Measurements from ENCODE around the gene FAM227B.
"Not testable (repeated sequence)": the region's sequence is repeated elsewhere in the genome, so short reads cannot be mapped to it uniquely, and the experiment has no call there.

Gene FAM227B

GRCh38 chr15:49610157-49610918 is 10.3 kb downstream of the FAM227B start:
- DNase-seq (ENCODE audit: low read depth, low spot score): no peak

DNA sequence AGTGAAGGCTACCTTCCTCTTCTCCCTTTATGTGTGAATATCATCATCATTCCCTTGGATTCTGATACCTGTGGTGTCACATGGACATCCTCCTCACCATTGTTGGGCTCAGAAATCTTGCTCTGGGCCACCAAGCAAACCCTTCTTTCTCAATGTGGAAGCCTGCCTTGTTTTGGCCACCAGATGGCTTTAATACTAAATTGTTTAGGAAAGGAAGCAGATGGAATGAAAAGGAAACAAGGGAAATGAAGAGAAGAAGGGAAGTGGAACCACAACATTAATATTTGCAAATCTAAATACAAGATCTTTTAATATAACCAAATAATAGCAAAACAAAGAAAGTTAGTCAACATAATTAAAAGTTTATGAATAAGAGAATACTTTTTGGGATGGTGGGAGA is 14.0 kb downstream of the FAM227B start:
- DNase-seq (ENCODE audit: low read depth, low spot score): no peak

- DNase-seq (ENCODE audit: low read depth, low spot score): no peak
Measured at GRCh38 chr15:49605588-49605987, 15.0 kb downstream of the FAM227B start.

DNA sequence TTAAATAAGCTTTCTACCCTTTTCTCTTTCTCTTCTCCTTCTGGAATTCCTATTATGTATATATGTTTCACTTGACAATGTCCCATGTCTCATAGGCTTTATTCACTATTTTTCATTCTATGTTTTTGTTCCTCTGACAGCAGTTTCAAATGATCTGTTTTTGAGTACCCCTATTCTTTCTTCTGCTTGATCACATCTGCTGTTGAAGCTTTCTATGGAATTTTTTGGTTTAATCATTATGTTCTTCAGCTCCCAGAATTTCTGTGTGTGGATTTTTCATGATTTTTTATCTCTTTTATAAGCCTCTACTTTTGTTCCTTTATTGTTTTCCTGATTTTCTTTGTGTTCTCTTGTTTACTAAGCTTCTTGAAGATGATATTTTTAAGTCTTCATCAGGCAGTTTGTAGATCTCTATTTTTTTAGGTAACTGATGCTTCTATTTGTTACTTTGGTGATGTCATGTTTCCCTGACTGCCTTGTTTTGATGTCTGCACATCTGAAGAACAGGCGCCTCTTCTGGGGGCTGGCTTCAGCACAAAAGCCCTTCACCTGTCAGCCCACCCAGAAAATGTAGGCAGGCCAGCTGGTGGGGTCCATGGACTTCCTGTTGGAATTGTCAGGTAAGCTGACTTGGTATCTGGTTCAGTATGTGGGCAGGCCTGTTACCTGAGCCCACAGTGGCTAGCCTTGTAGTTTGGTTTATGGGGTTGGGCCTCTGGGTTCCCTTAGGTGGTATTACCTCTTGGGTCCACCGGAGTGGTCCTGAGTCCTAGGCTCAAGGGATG is 15.8 kb downstream of the FAM227B start:
- DNase-seq (ENCODE audit: low read depth, low spot score): no peak

DNA sequence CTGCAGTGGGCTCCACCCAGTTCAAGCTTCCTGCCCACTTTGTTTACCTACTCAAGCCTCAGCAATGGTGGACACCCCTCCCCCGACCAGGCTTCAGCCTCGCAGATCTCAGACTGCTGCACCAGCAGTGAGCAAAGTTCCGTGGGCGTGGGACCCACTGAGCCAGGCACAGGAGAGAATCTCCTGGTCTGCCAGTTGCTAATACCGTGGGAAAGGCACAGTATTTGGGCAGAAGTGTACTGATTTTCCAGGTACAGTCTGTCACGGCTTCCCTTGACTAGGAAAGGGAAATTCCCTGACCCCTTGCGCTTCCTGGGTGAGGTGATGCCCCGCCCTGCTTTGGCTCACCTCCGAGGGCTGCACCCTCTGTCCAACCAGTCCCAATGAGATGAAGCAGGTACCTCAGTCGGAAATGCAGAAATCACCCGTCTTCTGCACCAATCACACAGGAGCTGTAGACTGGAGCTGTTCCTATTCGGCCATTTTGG is 27.7 kb downstream of the FAM227B start:
- not testable (repeated sequence) for DNase-seq (ENCODE audit: low read depth, low spot score)

- no peak for DNase-seq (ENCODE audit: low read depth, low spot score)
Measured at GRCh38 chr15:49589030-49589429, 31.6 kb downstream of the FAM227B start.

GRCh38 chr15:49573421-49573820 is 47.2 kb downstream of the FAM227B start:
- DNase-seq (ENCODE audit: low read depth, low spot score): no peak

DNA sequence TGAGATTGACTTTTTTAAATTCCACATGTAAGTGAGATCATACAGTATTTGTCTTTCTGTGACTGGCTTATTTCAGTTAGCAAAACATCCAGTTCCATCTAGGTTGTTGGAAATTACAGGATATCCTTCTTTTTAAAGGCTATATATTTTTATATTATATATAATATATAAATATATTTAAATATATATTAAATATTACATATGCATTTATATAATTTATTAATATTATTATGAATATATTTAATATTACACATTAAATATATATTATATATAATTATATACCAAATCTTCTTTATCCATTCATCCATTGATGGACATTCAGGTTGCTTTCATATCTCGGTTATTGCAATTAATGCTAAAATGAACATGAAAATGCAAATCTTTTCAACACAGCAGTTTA is 49.9 kb downstream of the FAM227B start:
- no peak for DNase-seq (ENCODE audit: low read depth, low spot score)

DNA sequence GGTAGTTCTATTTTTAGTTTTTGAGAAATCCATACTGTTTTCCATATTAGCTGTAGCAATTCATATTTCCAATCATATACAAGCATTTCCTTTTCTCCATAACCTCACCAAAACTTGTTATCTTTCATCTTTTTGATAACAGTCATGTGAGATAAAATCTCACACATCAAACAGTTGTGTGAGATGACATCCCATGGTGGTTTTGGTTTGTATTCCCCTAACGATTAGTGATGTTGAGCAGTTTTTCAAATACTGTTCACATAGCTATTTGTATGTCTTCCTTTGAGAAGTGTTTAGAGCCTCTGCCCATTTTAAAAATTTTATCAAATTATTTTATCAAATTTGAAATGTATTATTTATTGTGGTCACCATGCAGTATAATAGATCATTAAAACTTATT is 50.4 kb downstream of the FAM227B start:
- DNase-seq (ENCODE audit: low read depth, low spot score): no peak

GRCh38 chr15:49560045-49560444 is 60.6 kb downstream of the FAM227B start:
- DNase-seq (ENCODE audit: low read depth, low spot score): no peak

DNA sequence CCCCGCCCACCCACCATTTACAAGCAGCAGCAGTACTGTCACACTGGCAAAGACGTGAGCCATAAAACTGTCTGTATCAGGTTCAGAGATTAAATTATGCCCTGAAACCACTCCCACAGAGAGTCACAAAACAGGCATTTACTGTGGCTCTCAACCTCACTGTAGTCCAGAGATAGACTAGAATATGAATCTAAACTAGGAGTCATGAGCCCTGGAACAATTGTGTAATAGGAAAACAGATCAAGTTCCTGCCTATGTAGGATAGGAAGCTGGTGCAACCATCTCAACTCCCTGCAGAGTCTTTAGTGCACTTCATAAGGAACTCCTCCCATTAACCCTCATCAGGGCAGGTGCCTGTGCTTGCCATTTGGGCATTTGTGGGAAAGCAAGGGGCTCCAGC is 61.7 kb downstream of the FAM227B start:
- DNase-seq (ENCODE audit: low read depth, low spot score): no peak

GRCh38 chr15:49556437-49556836 is 64.2 kb downstream of the FAM227B start:
- no peak for DNase-seq (ENCODE audit: low read depth, low spot score)

- DNase-seq (ENCODE audit: low read depth, low spot score): not testable (repeated sequence)
Measured at GRCh38 chr15:49550342-49550741, 70.3 kb downstream of the FAM227B start.

DNA sequence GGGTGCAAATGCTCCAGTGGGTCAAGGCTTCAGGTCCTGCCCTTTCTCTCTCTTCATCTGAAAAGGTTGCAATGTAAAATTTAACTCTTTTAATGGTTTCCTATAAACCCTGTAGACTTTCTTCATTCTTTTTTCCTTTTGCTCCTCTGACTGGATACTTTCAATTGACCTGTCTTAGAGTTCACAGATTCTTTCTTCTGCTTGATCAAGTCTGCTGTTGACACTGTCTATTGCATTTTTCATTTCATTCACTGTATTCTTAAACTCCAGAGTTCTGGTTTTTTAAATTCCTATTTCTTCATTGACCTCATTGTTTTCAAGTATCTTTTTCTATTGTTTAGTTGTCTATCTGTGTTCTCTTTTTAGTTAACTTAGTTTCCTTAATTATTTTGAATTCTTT is 82.1 kb downstream of the FAM227B start:
- DNase-seq (ENCODE audit: low read depth, low spot score): no peak

DNA sequence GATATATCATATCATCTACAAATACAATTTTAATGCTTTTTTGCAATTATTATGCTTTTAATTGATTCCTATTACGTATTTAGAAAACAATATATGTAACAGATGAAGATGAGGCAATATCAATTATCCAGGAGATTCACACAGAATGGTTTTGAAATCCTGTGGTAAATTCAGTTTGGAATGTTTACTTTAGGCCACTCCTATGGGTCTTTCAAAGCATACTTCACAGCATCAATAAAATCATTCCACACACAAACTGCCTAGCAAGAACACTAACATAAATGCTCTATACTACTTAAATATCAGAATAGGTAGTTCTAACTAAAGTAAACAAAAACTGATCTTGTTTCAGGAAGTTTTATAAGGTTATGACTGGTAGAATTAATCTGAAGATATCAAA is 90.5 kb downstream of the FAM227B start:
- no peak for DNase-seq (ENCODE audit: low read depth, low spot score)

- no peak for DNase-seq (ENCODE audit: low read depth, low spot score)
Measured at GRCh38 chr15:49528289-49528688, 92.3 kb downstream of the FAM227B start.

DNA sequence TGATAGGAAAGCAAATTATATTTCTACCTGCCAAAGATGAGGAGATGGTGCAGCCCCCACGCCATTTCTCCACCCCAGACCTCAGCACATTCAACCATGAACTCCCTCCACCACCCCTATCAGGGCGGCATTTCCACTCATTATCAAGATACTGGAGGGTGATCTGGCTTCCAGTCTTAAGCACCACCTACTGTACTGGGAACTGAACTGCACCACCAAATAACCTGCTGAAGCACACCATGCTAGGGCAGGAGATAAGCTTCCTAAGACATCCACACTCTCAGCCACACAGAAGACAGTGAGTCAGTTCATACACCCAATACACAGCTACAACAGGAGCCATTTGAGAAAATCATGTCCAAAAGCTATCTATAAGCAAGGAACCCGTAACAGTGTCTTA is 98.8 kb downstream of the FAM227B start:
- no peak for DNase-seq (ENCODE audit: low read depth, low spot score)

GRCh38 chr15:49512739-49513138 is 107.9 kb downstream of the FAM227B start:
- DNase-seq (ENCODE audit: low read depth, low spot score): not testable (repeated sequence)

DNA sequence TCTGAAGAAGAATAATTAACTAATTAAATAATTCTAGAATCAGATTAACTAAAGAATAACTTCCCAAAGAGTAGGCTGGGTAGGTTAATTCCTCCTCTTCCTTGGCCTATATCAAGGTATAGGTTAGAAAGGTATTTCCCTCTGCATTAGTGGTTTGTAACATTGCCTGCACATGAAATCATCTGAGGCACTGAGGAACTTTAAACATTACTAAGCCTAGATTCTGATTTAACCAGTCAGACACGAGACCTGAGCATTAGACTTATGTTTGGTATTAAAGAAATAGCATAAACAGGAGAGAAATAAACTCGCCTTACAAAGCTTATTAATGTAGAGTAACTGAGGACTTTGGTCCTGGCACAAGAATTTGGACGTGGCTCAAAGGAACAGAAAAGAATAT is 113.4 kb downstream of the FAM227B start:
- DNase-seq (ENCODE audit: low read depth, low spot score): no peak

DNA sequence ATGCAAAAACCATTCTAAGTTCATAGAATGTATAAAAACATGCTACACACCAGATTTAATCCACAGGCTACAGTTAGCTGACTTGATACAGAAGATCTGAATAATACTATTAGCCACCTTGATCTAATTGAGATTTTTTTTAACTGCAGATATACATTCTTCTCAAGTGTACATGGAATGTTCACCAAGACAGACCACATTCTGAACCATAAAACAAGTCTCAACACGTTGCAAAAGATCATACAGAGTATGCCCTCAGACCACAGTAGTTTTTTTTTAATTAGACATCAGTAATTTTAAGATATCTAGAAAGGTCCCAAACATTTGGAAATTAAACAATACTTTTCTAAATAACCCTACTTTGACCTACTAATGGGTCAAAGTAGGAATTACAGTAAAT is 114.3 kb downstream of the FAM227B start:
- DNase-seq (ENCODE audit: low read depth, low spot score): no peak

GRCh38 chr15:49501586-49501985 is 119.0 kb downstream of the FAM227B start:
- peak; percentile 20 for DNase-seq (ENCODE audit: low read depth, low spot score)

GRCh38 chr15:49495993-49496753 is 124.4 kb downstream of the FAM227B start:
- DNase-seq (ENCODE audit: low read depth, low spot score): no peak

All from iPS DF 19.7 (cell line).